SK-N-SH (cell line): ENCODE data around the gene DPPA5. TPM values are rescaled to one million over a fixed set of nuclear protein-coding genes. Genes with fewer than 3 reads are reported as not detected.

Experiments used
- CTCF ChIA-PET: fragments of 300-600, 350-600 bp; formaldehyde crosslinking; extraction: SDS; loops from one replicate; lab custom pipeline; 2021; lab: Yijun Ruan, JAX
- POLR2A ChIA-PET: fragments of 350-600 bp; sonication (Branson Sonifier 250); formaldehyde crosslinking; extraction: SDS; loops from one replicate; lab custom pipeline; 2020; ENCODE audit warnings: antibody characterized with exemption, inconsistent platforms; lab: Yijun Ruan, JAX
- DNase-seq: peaks from one replicate; pipeline ENCODE4 v3.0.0; 2012
- H2AFZ ChIP-seq: fragments of 200-600 bp; sonication (generic); 2 replicates; pipeline ENCODE4 v1.8.1; 2016; ENCODE audit warnings: antibody characterized with exemption, mild to moderate bottlenecking, low read depth
- H3F3A ChIP-seq: fragments of 200-600 bp; sonication (generic); replicated peaks from 2 replicates; pipeline ENCODE3; 2016; ENCODE audit warnings: antibody characterized with exemption, mild to moderate bottlenecking; ENCODE audit not compliant: insufficient read depth
- H3K27ac ChIP-seq, 2 experiments: fragments of 200-500 bp in 1 of 2; fragments of 200-600 bp in 1 of 2; sonication (Bioruptor generic) in 1 of 2; sonication (generic), shearing (Covaris generic) in 1 of 2; 2 replicates each; pipeline versions ENCODE4 v1.5.1 to v1.6.1; 2014 to 2016; ENCODE audit warnings: low read depth in 2 of 2, inconsistent platforms in 1 of 2, low read length in 1 of 2, mild to moderate bottlenecking in 1 of 2, mixed read lengths in 1 of 2
- H3K27me3 ChIP-seq: fragments of 200-600 bp; sonication (generic), shearing (Covaris generic); 2 replicates; pipeline ENCODE4 v1.6.1; 2016; ENCODE audit warnings: mixed run types; ENCODE audit not compliant: insufficient read depth
- H3K36me3 ChIP-seq, 2 experiments: fragments of 200-500 bp in 1 of 2; fragments of 200-600 bp in 1 of 2; sonication (Bioruptor generic) in 1 of 2; sonication (generic) in 1 of 2; replicated peaks in 1 of 2; 2 replicates each; pipeline versions ENCODE3 to v1.5.1; 2014 to 2016; ENCODE audit warnings: low read length in 1 of 2, mild to moderate bottlenecking in 1 of 2; ENCODE audit not compliant: insufficient read depth in 2 of 2, control insufficient read depth in 1 of 2
- H3K4me1 ChIP-seq, 2 experiments: fragments of 200-500 bp in 1 of 2; fragments of 200-600 bp in 1 of 2; sonication (Bioruptor generic) in 1 of 2; sonication (generic), shearing (Covaris generic) in 1 of 2; 2 replicates each; pipeline versions ENCODE4 v1.5.1 to v1.6.1; 2014 to 2016; ENCODE audit warnings: low read depth in 1 of 2, low read length in 1 of 2, mixed run types in 1 of 2; ENCODE audit not compliant: insufficient read depth in 2 of 2, control insufficient read depth in 1 of 2
- H3K4me2 ChIP-seq: fragments of 200-600 bp; sonication (generic), shearing (Covaris generic); 2 replicates; pipeline ENCODE4 v1.6.1; 2017; ENCODE audit warnings: mixed run types
- H3K4me3 ChIP-seq, 2 experiments: fragments of 200-500 bp in 1 of 2; fragments of 200-600 bp in 1 of 2; sonication (Bioruptor generic) in 1 of 2; sonication (generic), shearing (Covaris generic) in 1 of 2; 2 replicates each; pipeline versions ENCODE4 v1.5.1 to v1.8.1; 2014 to 2016; ENCODE audit warnings: low read depth in 2 of 2, inconsistent platforms in 1 of 2, low read length in 1 of 2, mild to moderate bottlenecking in 1 of 2, mixed read lengths in 1 of 2, moderate library complexity in 1 of 2
- H3K79me2 ChIP-seq: fragments of 200-600 bp; sonication (generic); 2 replicates; pipeline ENCODE4 v1.8.1; 2017; ENCODE audit warnings: mild to moderate bottlenecking; ENCODE audit not compliant: insufficient read depth
- H3K9ac ChIP-seq: fragments of 200-600 bp; sonication (generic); 2 replicates; pipeline ENCODE4 v1.6.1; 2017; ENCODE audit warnings: mixed run types
- H3K9me2 ChIP-seq: fragments of 200-600 bp; sonication (generic); 2 replicates; pipeline ENCODE4 v1.6.1; 2017; ENCODE audit warnings: mixed run types
- H3K9me3 ChIP-seq: fragments of 200-600 bp; sonication (generic); 2 replicates; pipeline ENCODE4 v1.6.1; 2017; ENCODE audit warnings: mixed run types, mild to moderate bottlenecking, moderate library complexity
- H4K20me1 ChIP-seq: fragments of 200-600 bp; sonication (generic); 2 replicates; pipeline ENCODE4 v1.6.1; 2017; ENCODE audit warnings: mild to moderate bottlenecking, mixed run types; ENCODE audit not compliant: insufficient read depth
- CHD2 ChIP-seq: fragments of 150-350 bp; IDR thresholded peaks from 2 replicates; pipeline ENCODE4 v1.6.1; 2018; ENCODE audit warnings: low read length; ENCODE audit not compliant: partially characterized antibody
- ELF1 ChIP-seq: IDR thresholded peaks from 2 replicates; pipeline ENCODE4 v1.4.0; 2012
- EP300 ChIP-seq, 2 experiments: IDR thresholded peaks; 2 replicates each; pipeline versions ENCODE4 v1.4.0 to v1.6.1; 2012; ENCODE audit warnings: borderline replicate concordance in 1 of 2, low read depth in 1 of 2, low read length in 1 of 2
- EZH2phosphoT487 ChIP-seq: fragments of 200-600 bp; sonication (generic); IDR thresholded peaks from 2 replicates; pipeline ENCODE4 v1.6.1; 2017; ENCODE audit warnings: low read depth, mixed run types, mild to moderate bottlenecking, antibody characterized with exemption, moderate library complexity, borderline replicate concordance
- MXI1 ChIP-seq: IDR thresholded peaks from 2 replicates; pipeline ENCODE4 v1.6.1; 2012; ENCODE audit warnings: mild to moderate bottlenecking, low read depth, low read length, improper control_type of control experiment
- TCF12 ChIP-seq: IDR thresholded peaks from 2 replicates; pipeline ENCODE4 v1.4.0; 2012
- YY1 ChIP-seq: IDR thresholded peaks from 2 replicates; pipeline ENCODE4 v1.4.0; 2012; ENCODE audit warnings: low read depth, mild to moderate bottlenecking
- WGBS: methylation state at CpG from one replicate; pipeline ENCODE4 v1.1.6; 2017; ENCODE audit warnings: low lambda C conversion rate; 5-methylcytosine and 5-hydroxymethylcytosine counted together
- polyA plus RNA-seq, 3 experiments: library from polyadenylated mRNA; depleted of rRNA; stranded (reverse); fragments of >200 nt; gene quantifications; 2 replicates each; pipeline ENCODE4 v1.2.3, GENCODE V29; 2012
- TF ChIP-seq, protein P1 (sequence below): IDR thresholded peaks from 2 replicates; pipeline ENCODE4 v1.4.0; 2012; ENCODE audit warnings: low read depth, borderline replicate concordance
- TF ChIP-seq, protein P2 (sequence below): fragments of 200-600 bp; sonication (generic); IDR thresholded peaks from 2 replicates; pipeline ENCODE4 v1.6.1; 2017; ENCODE audit warnings: antibody characterized with exemption, mild to moderate bottlenecking, moderate library complexity
- TF ChIP-seq, protein P3 (sequence below): fragments of 150-350 bp; IDR thresholded peaks from 2 replicates; pipeline ENCODE4 v1.6.1; 2017; ENCODE audit warnings: antibody characterized with exemption, low read length, low read depth, borderline replicate concordance

Gene DPPA5
- polyA plus RNA-seq, 1 of the 3 experiments (the other 2 are of a cell fraction), result not detected

DNA sequence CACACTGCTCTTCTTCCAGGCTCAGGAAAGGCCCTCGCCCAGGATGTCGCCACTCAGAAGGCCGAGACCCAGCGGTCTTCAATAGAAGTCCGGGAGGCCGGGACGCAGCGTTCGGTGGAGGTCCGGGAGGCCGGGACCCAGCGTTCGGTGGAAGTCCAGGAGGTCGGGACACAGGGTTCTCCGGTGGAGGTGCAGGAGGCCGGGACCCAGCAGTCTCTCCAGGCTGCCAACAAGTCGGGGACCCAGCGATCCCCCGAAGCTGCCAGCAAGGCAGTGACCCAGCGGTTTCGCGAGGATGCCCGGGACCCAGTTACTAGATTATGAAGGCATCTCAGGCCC, 9.4 kb upstream of the DPPA5 start:
- Histone ChIP-seq H2AFZ (no peak overlapping the region), H4K20me1 (no peaks in the 10 kb centered on the region), H3K9ac (no peak overlapping the region), H3K4me1 (no peaks in the 10 kb centered on the region), H3K36me3 (no peaks in the 10 kb centered on the region), H3K4me3 (no peak overlapping the region), H3K27me3 (no peaks in the 10 kb centered on the region), H3K9me3 (no peaks in the 10 kb centered on the region), H3K79me2 (no peaks in the 10 kb centered on the region), H3K9me2 (no peaks in the 10 kb centered on the region), H3K4me2 (no peak overlapping the region), H3K27ac (no peak overlapping the region), H3F3A (no peaks in the 10 kb centered on the region)
- no peak for DNase-seq
- ChIA-PET POLR2A (no interaction called here), CTCF (no interaction called here)
- WGBS, result 91% methylated on average over 11 of the region's 23 CpGs
- TF ChIP-seq MXI1, result no peak
- no peak for TF ChIP-seq EZH2phosphoT487
- TF ChIP-seq EP300 (IDR thresholded peaks at IDR 0.05; ENCODE audit: borderline replicate concordance in 1 of 2, low read depth in 1 of 2, low read length in 1 of 2), result no peak
- no peak for TF ChIP-seq TCF12
- TF ChIP-seq, protein P1, sequence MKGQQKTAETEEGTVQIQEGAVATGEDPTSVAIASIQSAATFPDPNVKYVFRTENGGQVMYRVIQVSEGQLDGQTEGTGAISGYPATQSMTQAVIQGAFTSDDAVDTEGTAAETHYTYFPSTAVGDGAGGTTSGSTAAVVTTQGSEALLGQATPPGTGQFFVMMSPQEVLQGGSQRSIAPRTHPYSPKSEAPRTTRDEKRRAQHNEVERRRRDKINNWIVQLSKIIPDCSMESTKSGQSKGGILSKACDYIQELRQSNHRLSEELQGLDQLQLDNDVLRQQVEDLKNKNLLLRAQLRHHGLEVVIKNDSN, result no peak

DNA sequence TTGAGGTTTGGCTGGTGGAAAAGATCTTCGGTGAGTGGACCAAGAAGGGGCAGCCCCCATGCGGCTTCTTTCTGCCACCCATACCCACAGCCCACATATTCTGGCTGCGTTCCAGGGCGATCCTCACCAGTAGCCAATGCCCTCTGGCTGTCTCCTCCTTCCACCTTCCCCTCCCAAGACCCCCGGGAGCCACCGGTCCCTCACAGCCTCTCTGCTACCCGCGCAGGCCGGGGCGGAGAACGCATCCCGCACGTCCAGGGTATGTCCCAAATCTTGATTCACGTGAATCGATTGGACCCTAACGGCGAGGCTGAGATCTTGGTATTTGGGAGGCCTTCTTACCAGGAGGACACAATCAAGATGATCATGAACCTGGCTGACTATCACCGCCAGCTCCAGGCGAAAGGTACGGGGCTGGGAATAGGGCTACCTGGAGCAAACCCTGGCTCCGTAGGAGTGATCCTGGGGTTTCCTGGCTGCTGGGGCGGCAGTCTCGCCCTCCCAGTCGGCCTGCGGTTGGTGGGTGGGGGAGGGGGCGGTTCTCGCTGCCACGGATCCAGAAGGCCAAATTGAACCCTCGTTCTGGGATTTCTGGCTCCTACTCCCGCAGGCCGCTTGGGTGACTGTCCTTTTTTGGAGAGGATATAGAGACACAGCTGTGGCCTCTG, 8.9 kb upstream of the DPPA5 start:
- Histone ChIP-seq H3K27ac (no peak overlapping the region), H3K79me2 (no peaks in the 10 kb centered on the region), H3K4me2 (no peak overlapping the region), H3K9ac (no peak overlapping the region), H3F3A (no peaks in the 10 kb centered on the region), H3K9me3 (no peaks in the 10 kb centered on the region), H3K36me3 (no peaks in the 10 kb centered on the region), H4K20me1 (no peaks in the 10 kb centered on the region), H3K9me2 (no peaks in the 10 kb centered on the region), H2AFZ (no peak overlapping the region), H3K4me3 (no peak overlapping the region), H3K4me1 (no peaks in the 10 kb centered on the region), H3K27me3 (no peaks in the 10 kb centered on the region)
- TF ChIP-seq, protein P2, sequence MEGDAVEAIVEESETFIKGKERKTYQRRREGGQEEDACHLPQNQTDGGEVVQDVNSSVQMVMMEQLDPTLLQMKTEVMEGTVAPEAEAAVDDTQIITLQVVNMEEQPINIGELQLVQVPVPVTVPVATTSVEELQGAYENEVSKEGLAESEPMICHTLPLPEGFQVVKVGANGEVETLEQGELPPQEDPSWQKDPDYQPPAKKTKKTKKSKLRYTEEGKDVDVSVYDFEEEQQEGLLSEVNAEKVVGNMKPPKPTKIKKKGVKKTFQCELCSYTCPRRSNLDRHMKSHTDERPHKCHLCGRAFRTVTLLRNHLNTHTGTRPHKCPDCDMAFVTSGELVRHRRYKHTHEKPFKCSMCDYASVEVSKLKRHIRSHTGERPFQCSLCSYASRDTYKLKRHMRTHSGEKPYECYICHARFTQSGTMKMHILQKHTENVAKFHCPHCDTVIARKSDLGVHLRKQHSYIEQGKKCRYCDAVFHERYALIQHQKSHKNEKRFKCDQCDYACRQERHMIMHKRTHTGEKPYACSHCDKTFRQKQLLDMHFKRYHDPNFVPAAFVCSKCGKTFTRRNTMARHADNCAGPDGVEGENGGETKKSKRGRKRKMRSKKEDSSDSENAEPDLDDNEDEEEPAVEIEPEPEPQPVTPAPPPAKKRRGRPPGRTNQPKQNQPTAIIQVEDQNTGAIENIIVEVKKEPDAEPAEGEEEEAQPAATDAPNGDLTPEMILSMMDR, result no peak
- TF ChIP-seq MXI1 (no peak), EP300 (IDR thresholded peaks at IDR 0.05; ENCODE audit: borderline replicate concordance in 1 of 2, low read depth in 1 of 2, low read length in 1 of 2) (no peak), YY1 (no peak), ELF1 (no peak), CHD2 (no peak)
- TF ChIP-seq, protein P3, sequence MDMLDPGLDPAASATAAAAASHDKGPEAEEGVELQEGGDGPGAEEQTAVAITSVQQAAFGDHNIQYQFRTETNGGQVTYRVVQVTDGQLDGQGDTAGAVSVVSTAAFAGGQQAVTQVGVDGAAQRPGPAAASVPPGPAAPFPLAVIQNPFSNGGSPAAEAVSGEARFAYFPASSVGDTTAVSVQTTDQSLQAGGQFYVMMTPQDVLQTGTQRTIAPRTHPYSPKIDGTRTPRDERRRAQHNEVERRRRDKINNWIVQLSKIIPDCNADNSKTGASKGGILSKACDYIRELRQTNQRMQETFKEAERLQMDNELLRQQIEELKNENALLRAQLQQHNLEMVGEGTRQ, result no peak
- POLR2A ChIA-PET, result no interaction called here
- DNase-seq, result no peak
- CTCF ChIA-PET, result no interaction called here
- WGBS, result 89% methylated on average over 17 of the region's 31 CpGs
